CD14-positive monocyte (primary cell): ENCODE data around the gene SERTAD2. TPM values are rescaled to one million over a fixed set of nuclear protein-coding genes. Genes with fewer than 3 reads are reported as not detected.

ENCODE experiments used
- DNase-seq, 3 donors: peaks; one replicate each; pipeline ENCODE4 v3.0.0-alpha.2; 2011 to 2022
- H2AFZ ChIP-seq: 2 replicates; pipeline ENCODE4 v1.6.0; 2012; ENCODE audit warnings: mild to moderate bottlenecking, low read depth, low read length, inconsistent platforms; ENCODE audit not compliant: insufficient read depth, poor library complexity, severe bottlenecking
- H3K27ac ChIP-seq, 2 donors: 1 replicate in 1 of 2; 2 replicates in 1 of 2; pipeline ENCODE4 v1.5.1; 2012 to 2013; ENCODE audit warnings: low read length in 2 of 2, control low read depth in 1 of 2, inconsistent platforms in 1 of 2, low read depth in 1 of 2, mild to moderate bottlenecking in 1 of 2
- H3K27me3 ChIP-seq, 2 donors: one replicate each; pipeline versions ENCODE4 v1.6.0 to v1.6.1; 2011 to 2013; ENCODE audit warnings: low read length in 2 of 2; ENCODE audit not compliant: control insufficient read depth in 2 of 2, insufficient read depth in 2 of 2
- H3K36me3 ChIP-seq, 2 donors: replicated peaks in 1 of 2; 1 replicate in 1 of 2; 2 replicates in 1 of 2; pipeline versions ENCODE4 v1.5.1 to v1.6.1; 2012 to 2013; ENCODE audit warnings: low read length in 2 of 2, control low read depth in 1 of 2, inconsistent platforms in 1 of 2, mild to moderate bottlenecking in 1 of 2; ENCODE audit not compliant: insufficient read depth in 2 of 2, control insufficient read depth in 1 of 2
- H3K4me1 ChIP-seq, 2 donors: 1 replicate in 1 of 2; 2 replicates in 1 of 2; pipeline versions ENCODE4 v1.5.1 to v1.6.1; 2012 to 2013; ENCODE audit warnings: low read length in 2 of 2, control low read depth in 1 of 2, inconsistent platforms in 1 of 2, mild to moderate bottlenecking in 1 of 2, moderate library complexity in 1 of 2; ENCODE audit not compliant: insufficient read depth in 2 of 2, control insufficient read depth in 1 of 2
- H3K4me2 ChIP-seq: replicated peaks from 2 replicates; pipeline ENCODE3; 2012; ENCODE audit warnings: low read length, moderate library complexity, mild to moderate bottlenecking; ENCODE audit not compliant: poor library complexity, severe bottlenecking; ENCODE audit errors: extremely low read depth
- H3K4me3 ChIP-seq, 3 experiments: fragments of 200-600 bp in 1 of 3; sonication (generic) in 1 of 3; replicated peaks in 1 of 3; 1 replicate in 2 of 3; 2 replicates in 1 of 3; pipeline ENCODE4 v1.5.1; 2011 to 2013; ENCODE audit warnings: low read length in 3 of 3, mild to moderate bottlenecking in 3 of 3, control low read depth in 2 of 3, low read depth in 2 of 3, inconsistent platforms in 1 of 3, moderate library complexity in 1 of 3
- H3K79me2 ChIP-seq: 2 replicates; pipeline ENCODE4 v1.6.0; 2012; ENCODE audit warnings: mild to moderate bottlenecking, control low read depth, inconsistent platforms, low read length, moderate library complexity; ENCODE audit not compliant: insufficient read depth
- H3K9ac ChIP-seq: 2 replicates; pipeline ENCODE4 v1.6.0; 2017; ENCODE audit warnings: low read length, mild to moderate bottlenecking; ENCODE audit not compliant: insufficient read depth, poor library complexity, severe bottlenecking
- H3K9me3 ChIP-seq, 2 donors: replicated peaks in 1 of 2; 1 replicate in 1 of 2; 2 replicates in 1 of 2; pipeline versions ENCODE4 v1.5.1 to v1.6.1; 2012 to 2013; ENCODE audit warnings: low read length in 2 of 2, control low read depth in 1 of 2; ENCODE audit not compliant: control insufficient read depth in 1 of 2, insufficient read depth in 1 of 2
- H4K20me1 ChIP-seq: 2 replicates; pipeline ENCODE4 v1.6.0; 2012; ENCODE audit warnings: mild to moderate bottlenecking, low read length, control low read depth, moderate library complexity; ENCODE audit not compliant: insufficient read depth
- H3K27ac Mint-ChIP-seq, 7 donors: one replicate each; pipeline ENCODE4 v1.8.0; 2020; ENCODE audit warnings: mild to moderate bottlenecking in 7 of 7, mixed read lengths in 7 of 7, moderate library complexity in 6 of 7, inconsistent platforms in 2 of 7
- H3K27me3 Mint-ChIP-seq, 3 donors: one replicate each; pipeline ENCODE4 v1.8.0; 2021 to 2022; ENCODE audit warnings: low read depth in 3 of 3, mild to moderate bottlenecking in 3 of 3, mixed read lengths in 3 of 3, moderate library complexity in 3 of 3, inconsistent platforms in 1 of 3
- H3K36me3 Mint-ChIP-seq, 2 donors: one replicate each; pipeline ENCODE4 v1.8.0; 2020; ENCODE audit warnings: mixed read lengths in 2 of 2, inconsistent platforms in 1 of 2, mild to moderate bottlenecking in 1 of 2
- H3K4me1 Mint-ChIP-seq: one replicate; pipeline ENCODE4 v1.8.0; 2020; ENCODE audit warnings: mild to moderate bottlenecking, mixed read lengths
- H3K4me3 Mint-ChIP-seq, 2 donors: one replicate each; pipeline ENCODE4 v1.8.0; 2020; ENCODE audit warnings: mild to moderate bottlenecking in 2 of 2, mixed read lengths in 2 of 2, moderate library complexity in 1 of 2
- H3K9me3 Mint-ChIP-seq, 7 donors: one replicate each; pipeline ENCODE4 v1.8.0; 2020 to 2022; ENCODE audit warnings: mixed read lengths in 7 of 7, mild to moderate bottlenecking in 6 of 7, moderate library complexity in 6 of 7, inconsistent platforms in 2 of 7
- CTCF ChIP-seq: fragments of 200-600 bp; IDR thresholded peaks from one replicate; pipeline ENCODE4 v1.8.0; 2022; ENCODE audit warnings: antibody characterized with exemption, mild to moderate bottlenecking
- WGBS: methylation state at CpG from one replicate; pipeline ENCODE4 v1.1.5; 2013; ENCODE audit warnings: missing lambda C conversion rate; ENCODE audit not compliant: insufficient coverage; 5-methylcytosine and 5-hydroxymethylcytosine counted together
- intact Hi-C, 2 donors: fragments of 100-400 bp; cut with micrococcal nuclease; formaldehyde crosslinking; loops; one replicate each; pipeline versions ENCODE4 v1.15.0 to v1.15.1; 2023
- polyA plus RNA-seq, 3 donors: library from polyadenylated mRNA; depleted of rRNA in 1 of 3; unstranded in 2 of 3; stranded (reverse) in 1 of 3; fragments of 300-500 nt in 2 of 3; fragments of >200 nt in 1 of 3; fragmentation: Illumina TruSeq in 2 of 3; gene quantifications; 1 replicate in 2 of 3; 2 replicates in 1 of 3; pipeline ENCODE4 v1.2.3, GENCODE V29; 2012 to 2021

The SERTAD2 gene
- polyA plus RNA-seq, 3 donors: 8.5 to 68.7 (median 8.8) TPM

DNA sequence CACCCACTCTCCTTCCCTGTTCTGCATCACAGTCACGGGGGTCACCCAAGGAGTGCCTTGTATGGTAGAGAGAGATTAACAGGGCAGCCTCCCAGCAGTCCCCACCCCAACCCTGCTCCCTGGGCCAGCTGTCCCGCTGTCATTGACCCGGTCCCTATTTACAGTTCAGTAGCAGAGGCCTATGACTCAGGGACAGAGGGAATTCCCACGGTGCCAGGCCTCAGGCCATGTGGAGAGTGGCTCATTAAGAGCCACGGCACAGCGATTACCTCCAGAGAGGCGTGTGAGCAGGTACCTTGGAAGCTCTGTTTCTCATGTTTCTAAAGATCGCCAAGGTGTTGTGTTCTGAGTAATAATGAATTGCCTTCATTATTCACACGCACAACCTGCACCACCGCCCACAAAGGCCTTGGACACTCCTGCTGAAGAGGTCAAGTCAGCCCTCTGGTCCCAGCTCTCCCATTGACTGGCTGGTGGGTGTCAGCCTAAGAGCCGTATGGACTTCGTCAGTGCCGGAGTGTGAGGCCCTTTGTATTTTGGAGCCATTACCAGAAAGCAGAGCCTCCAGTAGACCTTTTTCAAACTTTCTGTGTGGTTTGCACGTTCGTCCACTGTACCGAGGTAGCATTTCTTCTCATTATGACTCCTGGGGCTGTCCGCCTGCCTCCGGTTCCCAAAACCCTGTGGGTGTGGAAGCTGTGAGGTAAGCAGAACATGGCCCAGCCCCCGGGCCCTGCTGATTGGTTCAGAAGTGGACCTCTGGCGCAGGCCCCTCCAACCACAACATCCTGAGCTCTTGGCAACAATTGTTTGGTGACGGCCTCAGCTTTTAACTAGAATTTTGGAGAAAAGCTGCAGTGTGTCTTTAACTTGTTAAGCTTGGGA, 47.0 kb downstream of the SERTAD2 start:
- no peaks in the 10 kb centered on the region for H4K20me1 ChIP-seq
- H3K9me3 Mint-ChIP-seq: peaks cover 5 to 7% (median 6%) of the 10 kb centered on the region in 7 donors
- H3K36me3 ChIP-seq: no peaks in the 10 kb centered on the region
- peak overlapping the region; percentile 70 to 93 (median 80) for H3K27ac Mint-ChIP-seq
- H3K27me3 Mint-ChIP-seq: peaks cover 1 to 6% (median 2%) of the 10 kb centered on the region in 3 donors
- H3K79me2 ChIP-seq: no peaks in the 10 kb centered on the region
- H3K4me2 ChIP-seq: peak overlapping the region; percentile 59
- H3K27me3 ChIP-seq: no peaks in the 10 kb centered on the region
- intact Hi-C loops: loop anchor here (5.0 kb wide), 1 partner anchor 36 kb away; no protein-coding TSS in a partner anchor
- no peak for TF ChIP-seq CTCF
- peaks cover 30% of the 10 kb centered on the region for H3K4me1 Mint-ChIP-seq
- H3K9me3 ChIP-seq: peaks cover 0 to 3% of the 10 kb centered on the region in 2 donors
- WGBS: 40% methylated on average over 14 of the region's 21 CpGs
- peak overlapping the region in 2 of 3 experiments; percentile 4 to 56 for H3K4me3 ChIP-seq
- no peak overlapping the region for H3K9ac ChIP-seq
- peak overlapping the region; percentile 62 to 79 for H3K4me3 Mint-ChIP-seq
- peak overlapping the region; percentile 74 for H2AFZ ChIP-seq
- peaks cover 32 to 36% of the 10 kb centered on the region in 2 donors for H3K4me1 ChIP-seq
- peaks cover 0 to 2% of the 10 kb centered on the region in 2 donors for H3K36me3 Mint-ChIP-seq
- peak overlapping the region; percentile 30 to 66 for H3K27ac ChIP-seq
- peak; percentile 89 to 92 (median 91) for DNase-seq

GRCh38 chr2:64605991-64606478, 47.7 kb downstream of the SERTAD2 start:
- H3K79me2 ChIP-seq: no peaks in the 10 kb centered on the region
- H3K9ac ChIP-seq: no peak overlapping the region
- no peaks in the 10 kb centered on the region for H4K20me1 ChIP-seq
- Mint-ChIP-seq H3K9me3 (peaks cover 5 to 7% (median 6%) of the 10 kb centered on the region in 7 donors), H3K27ac (peak overlapping the region in 3 of 7 donors; percentile 41 to 77 (median 70)), H3K4me3 (no peak overlapping the region), H3K4me1 (peaks cover 30% of the 10 kb centered on the region), H3K36me3 (peaks cover 0 to 2% of the 10 kb centered on the region in 2 donors), H3K27me3 (peaks cover 1 to 6% (median 2%) of the 10 kb centered on the region in 3 donors)
- H3K4me1 ChIP-seq: peaks cover 32 to 36% of the 10 kb centered on the region in 2 donors
- intact Hi-C loops: loop anchor here (5.0 kb wide), 1 partner anchor 36 kb away; no protein-coding TSS in a partner anchor
- TF ChIP-seq CTCF: no peak
- H3K4me2 ChIP-seq: no peak overlapping the region
- no peak overlapping the region for H3K27ac ChIP-seq
- peaks cover 0 to 3% of the 10 kb centered on the region in 2 donors for H3K9me3 ChIP-seq
- H3K36me3 ChIP-seq: no peaks in the 10 kb centered on the region
- no peak for DNase-seq
- WGBS: 97% methylated on average over 4 of the region's 5 CpGs
- no peaks in the 10 kb centered on the region for H3K27me3 ChIP-seq
- no peak overlapping the region for H3K4me3 ChIP-seq
- H2AFZ ChIP-seq: peak overlapping the region; percentile 74
